OCI-LY1 (cell line): Measurements from ENCODE around the gene UFSP2.

Experiments used
- EZH2 ChIP-seq: fragments of 200-600 bp; sonication (generic), shearing (Covaris generic); IDR thresholded peaks from 2 replicates; pipeline ENCODE4 v1.8.0; 2017; ENCODE audit warnings: borderline replicate concordance, mixed run types, mild to moderate bottlenecking, antibody characterized with exemption, low read length, moderate library complexity, mixed read lengths
- TF ChIP-seq, protein P1 (sequence below): fragments of 200-600 bp; sonication (generic), shearing (Covaris generic); IDR thresholded peaks from 2 replicates; pipeline ENCODE4 v1.5.1; 2017; ENCODE audit warnings: mild to moderate bottlenecking, antibody characterized with exemption, low read length, moderate library complexity, mixed read lengths

DNA sequence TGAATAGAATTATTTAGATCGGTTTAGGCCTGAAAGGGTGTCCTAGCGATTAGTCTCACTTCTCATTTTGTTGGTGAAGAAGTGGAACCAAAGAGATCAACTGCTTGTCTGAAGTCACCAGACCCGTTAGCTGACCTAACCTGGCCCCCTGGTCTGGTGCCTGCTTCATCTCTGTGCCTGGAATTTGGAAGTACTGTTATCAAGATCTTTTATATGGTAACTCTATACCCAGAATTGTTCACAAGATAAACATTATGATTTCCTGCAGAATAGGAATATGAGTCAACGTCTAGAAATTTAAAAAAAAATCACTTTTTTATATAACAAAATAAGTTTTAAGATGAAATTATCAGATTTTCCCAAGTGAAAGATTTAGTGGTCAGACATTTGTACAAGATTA, 67.2 kb downstream of the UFSP2 start:
- TF ChIP-seq, protein P1, sequence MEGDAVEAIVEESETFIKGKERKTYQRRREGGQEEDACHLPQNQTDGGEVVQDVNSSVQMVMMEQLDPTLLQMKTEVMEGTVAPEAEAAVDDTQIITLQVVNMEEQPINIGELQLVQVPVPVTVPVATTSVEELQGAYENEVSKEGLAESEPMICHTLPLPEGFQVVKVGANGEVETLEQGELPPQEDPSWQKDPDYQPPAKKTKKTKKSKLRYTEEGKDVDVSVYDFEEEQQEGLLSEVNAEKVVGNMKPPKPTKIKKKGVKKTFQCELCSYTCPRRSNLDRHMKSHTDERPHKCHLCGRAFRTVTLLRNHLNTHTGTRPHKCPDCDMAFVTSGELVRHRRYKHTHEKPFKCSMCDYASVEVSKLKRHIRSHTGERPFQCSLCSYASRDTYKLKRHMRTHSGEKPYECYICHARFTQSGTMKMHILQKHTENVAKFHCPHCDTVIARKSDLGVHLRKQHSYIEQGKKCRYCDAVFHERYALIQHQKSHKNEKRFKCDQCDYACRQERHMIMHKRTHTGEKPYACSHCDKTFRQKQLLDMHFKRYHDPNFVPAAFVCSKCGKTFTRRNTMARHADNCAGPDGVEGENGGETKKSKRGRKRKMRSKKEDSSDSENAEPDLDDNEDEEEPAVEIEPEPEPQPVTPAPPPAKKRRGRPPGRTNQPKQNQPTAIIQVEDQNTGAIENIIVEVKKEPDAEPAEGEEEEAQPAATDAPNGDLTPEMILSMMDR, result no peak
- TF ChIP-seq EZH2, result no peak
